SU-DHL-6 (cell line): ENCODE measurements around the gene SULF2.

Experiments used
- H2AFZ ChIP-seq: fragments of 200-600 bp; sonication (generic); 2 replicates; pipeline ENCODE4 v1.6.1; 2014; ENCODE audit warnings: low read depth, mild to moderate bottlenecking, moderate library complexity, mixed read lengths, antibody characterized with exemption, low read length; ENCODE audit not compliant: severe bottlenecking
- H3F3A ChIP-seq: fragments of 200-600 bp; shearing (Covaris generic); 2 replicates; pipeline ENCODE4 v1.6.0; 2016; ENCODE audit warnings: antibody characterized with exemption, mild to moderate bottlenecking; ENCODE audit not compliant: insufficient read depth
- H3K27ac ChIP-seq: fragments of 200-600 bp; sonication (generic); 2 replicates; pipeline ENCODE4 v1.5.1; 2016; ENCODE audit warnings: low read depth, mild to moderate bottlenecking, low read length, moderate library complexity, mixed read lengths
- H3K27me3 ChIP-seq: fragments of 200-600 bp; sonication (generic), shearing (Covaris generic); 2 replicates; pipeline ENCODE4 v1.6.0; 2014; ENCODE audit warnings: mild to moderate bottlenecking, low read length
- H3K36me3 ChIP-seq: fragments of 200-600 bp; sonication (generic); 2 replicates; pipeline ENCODE4 v1.6.1; 2014; ENCODE audit warnings: mild to moderate bottlenecking, low read length, mixed read lengths
- H3K4me2 ChIP-seq: fragments of 300-600, 200-600 bp; shearing (Covaris generic), sonication (generic); 2 replicates; pipeline ENCODE4 v1.6.0; 2014; ENCODE audit warnings: low read length, low read depth, mild to moderate bottlenecking; ENCODE audit not compliant: poor library complexity, severe bottlenecking
- H3K4me3 ChIP-seq: fragments of 200-600 bp; sonication (generic); 2 replicates; pipeline ENCODE4 v1.5.1; 2014; ENCODE audit warnings: antibody characterized with exemption, low read length, mild to moderate bottlenecking, mixed read lengths; ENCODE audit not compliant: insufficient read depth, poor library complexity, severe bottlenecking
- H3K79me2 ChIP-seq: fragments of 200-600 bp; sonication (generic); 2 replicates; pipeline ENCODE4 v1.6.1; 2014; ENCODE audit warnings: mild to moderate bottlenecking, low read length, moderate library complexity; ENCODE audit not compliant: insufficient read depth
- H3K9ac ChIP-seq: fragments of 200-600 bp; sonication (generic); 2 replicates; pipeline ENCODE4 v1.7.0; 2014; ENCODE audit warnings: mild to moderate bottlenecking, low read length
- H3K9me2 ChIP-seq: fragments of 200-600 bp; sonication (generic); replicated peaks from 2 replicates; pipeline ENCODE4 v1.6.1; 2014; ENCODE audit warnings: low read length; ENCODE audit not compliant: insufficient read depth
- H3K9me3 ChIP-seq: fragments of 200-600 bp; sonication (generic); 2 replicates; pipeline ENCODE4 v1.6.1; 2014; ENCODE audit warnings: low read length, mixed read lengths; ENCODE audit not compliant: insufficient read depth
- H4K20me1 ChIP-seq: fragments of 200-600 bp; sonication (generic); 2 replicates; pipeline ENCODE4 v1.6.1; 2014; ENCODE audit warnings: low read depth, mild to moderate bottlenecking, antibody characterized with exemption, low read length, moderate library complexity, mixed read lengths
- EZH2phosphoT487 ChIP-seq: fragments of 200-600 bp; sonication (generic), shearing (Covaris generic); conservative IDR thresholded peaks from 2 replicates; pipeline ENCODE4 v1.6.1; 2018; ENCODE audit warnings: mild to moderate bottlenecking, antibody characterized with exemption, low read length, moderate library complexity, mixed read lengths
- TF ChIP-seq, protein P1 (sequence below): fragments of 200-600 bp; sonication (generic); IDR thresholded peaks from one replicate; pipeline ENCODE4 v1.5.1; 2017; ENCODE audit warnings: antibody characterized with exemption, mild to moderate bottlenecking, low read length, moderate library complexity; ENCODE audit not compliant: insufficient read depth, poor library complexity, severe bottlenecking

The SULF2 gene

DNA sequence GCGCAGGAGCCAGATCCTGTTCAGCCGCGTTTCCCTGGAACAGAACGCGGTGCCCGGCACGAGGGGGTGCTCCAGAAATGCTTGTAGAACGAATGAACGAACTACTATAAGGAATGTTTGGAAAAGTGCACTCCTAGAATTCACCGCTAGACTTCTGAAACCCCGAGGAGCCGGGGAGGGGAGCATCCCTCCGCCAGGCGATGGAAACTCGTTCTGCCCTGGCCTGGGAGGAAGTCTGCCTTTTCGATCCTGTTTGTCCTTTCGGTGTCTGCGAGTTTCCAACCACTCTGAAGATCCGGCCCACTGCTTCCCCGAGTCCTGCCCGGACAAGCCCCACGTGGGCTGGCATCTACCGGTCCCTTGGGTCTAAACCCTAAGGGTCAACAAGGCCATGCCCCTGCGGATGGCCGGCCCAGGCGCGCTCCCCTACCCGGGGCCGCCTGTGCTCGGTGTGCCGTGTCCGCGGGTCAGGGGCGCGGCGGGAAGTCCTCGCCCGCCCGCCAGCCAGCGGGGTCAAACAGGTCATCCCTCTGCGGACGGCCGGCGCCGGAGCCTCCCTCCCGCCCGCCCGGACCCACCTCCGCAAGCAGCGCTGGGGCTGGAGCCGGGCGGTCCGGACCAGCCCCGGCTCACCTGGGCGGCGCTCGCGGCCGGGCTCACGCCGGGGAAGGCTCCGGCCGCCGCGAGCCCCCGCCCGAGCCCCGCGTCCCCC, 526 bp downstream of the SULF2 start:
- Histone ChIP-seq H3K9ac (no peak overlapping the region), H3F3A (no peaks in the 10 kb centered on the region), H3K27me3 (no peaks in the 10 kb centered on the region), H3K36me3 (no peaks in the 10 kb centered on the region), H3K9me2 (no peaks in the 10 kb centered on the region), H4K20me1 (no peaks in the 10 kb centered on the region), H3K27ac (no peak overlapping the region), H3K4me2 (no peak overlapping the region), H3K4me3 (no peak overlapping the region), H3K79me2 (no peaks in the 10 kb centered on the region), H3K9me3 (no peaks in the 10 kb centered on the region), H2AFZ (no peak overlapping the region)
- TF ChIP-seq, protein P1, sequence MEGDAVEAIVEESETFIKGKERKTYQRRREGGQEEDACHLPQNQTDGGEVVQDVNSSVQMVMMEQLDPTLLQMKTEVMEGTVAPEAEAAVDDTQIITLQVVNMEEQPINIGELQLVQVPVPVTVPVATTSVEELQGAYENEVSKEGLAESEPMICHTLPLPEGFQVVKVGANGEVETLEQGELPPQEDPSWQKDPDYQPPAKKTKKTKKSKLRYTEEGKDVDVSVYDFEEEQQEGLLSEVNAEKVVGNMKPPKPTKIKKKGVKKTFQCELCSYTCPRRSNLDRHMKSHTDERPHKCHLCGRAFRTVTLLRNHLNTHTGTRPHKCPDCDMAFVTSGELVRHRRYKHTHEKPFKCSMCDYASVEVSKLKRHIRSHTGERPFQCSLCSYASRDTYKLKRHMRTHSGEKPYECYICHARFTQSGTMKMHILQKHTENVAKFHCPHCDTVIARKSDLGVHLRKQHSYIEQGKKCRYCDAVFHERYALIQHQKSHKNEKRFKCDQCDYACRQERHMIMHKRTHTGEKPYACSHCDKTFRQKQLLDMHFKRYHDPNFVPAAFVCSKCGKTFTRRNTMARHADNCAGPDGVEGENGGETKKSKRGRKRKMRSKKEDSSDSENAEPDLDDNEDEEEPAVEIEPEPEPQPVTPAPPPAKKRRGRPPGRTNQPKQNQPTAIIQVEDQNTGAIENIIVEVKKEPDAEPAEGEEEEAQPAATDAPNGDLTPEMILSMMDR: no peak
- no peak for TF ChIP-seq EZH2phosphoT487

DNA sequence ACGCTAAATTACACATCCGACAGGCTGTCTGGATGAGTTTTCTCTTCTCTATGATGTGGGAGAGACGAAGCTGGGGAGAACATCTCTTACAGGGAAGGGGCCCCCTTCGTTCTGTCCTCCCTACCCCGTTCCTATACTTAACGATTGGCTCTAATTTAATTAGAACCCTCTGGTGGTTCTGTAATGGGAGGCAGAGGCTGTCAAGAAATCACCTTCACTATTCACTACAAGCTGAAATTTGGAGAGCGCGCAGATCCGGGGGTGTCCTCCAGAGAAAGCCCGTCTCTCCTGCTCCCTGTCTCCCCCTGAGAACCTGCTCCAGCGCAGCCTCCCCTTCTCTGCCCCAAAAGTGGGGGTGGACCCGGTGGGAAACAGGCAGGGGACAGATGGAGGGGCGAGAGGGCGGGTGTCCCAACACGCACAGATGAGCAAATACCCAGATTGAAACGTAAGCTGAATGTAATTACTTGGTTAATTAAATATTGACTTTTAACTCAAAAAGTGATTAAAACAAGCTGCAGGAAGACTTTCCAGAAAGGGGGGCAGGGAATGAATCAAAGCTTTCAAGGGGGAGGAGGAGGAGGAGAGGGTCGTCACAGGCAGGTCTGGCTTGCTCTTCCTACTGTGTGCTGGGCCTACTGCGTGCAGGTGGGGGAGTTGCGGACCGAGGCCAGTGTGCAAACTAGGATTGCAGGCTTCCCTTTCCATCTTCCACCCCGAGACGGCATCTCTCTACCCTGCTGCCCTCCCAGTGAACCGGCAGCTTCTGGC, 1.3 kb downstream of the SULF2 start:
- H3K36me3 ChIP-seq: no peaks in the 10 kb centered on the region
- no peak for TF ChIP-seq EZH2phosphoT487
- TF ChIP-seq, protein P1: no peak
- H3K27me3 ChIP-seq: no peaks in the 10 kb centered on the region
- no peaks in the 10 kb centered on the region for H3K9me3 ChIP-seq
- no peaks in the 10 kb centered on the region for H4K20me1 ChIP-seq
- H3F3A ChIP-seq: no peaks in the 10 kb centered on the region
- no peak overlapping the region for H3K9ac ChIP-seq
- no peaks in the 10 kb centered on the region for H3K9me2 ChIP-seq
- H3K27ac ChIP-seq: no peak overlapping the region
- no peaks in the 10 kb centered on the region for H3K79me2 ChIP-seq
- H2AFZ ChIP-seq: no peak overlapping the region
- no peak overlapping the region for H3K4me3 ChIP-seq
- H3K4me2 ChIP-seq: no peak overlapping the region

DNA sequence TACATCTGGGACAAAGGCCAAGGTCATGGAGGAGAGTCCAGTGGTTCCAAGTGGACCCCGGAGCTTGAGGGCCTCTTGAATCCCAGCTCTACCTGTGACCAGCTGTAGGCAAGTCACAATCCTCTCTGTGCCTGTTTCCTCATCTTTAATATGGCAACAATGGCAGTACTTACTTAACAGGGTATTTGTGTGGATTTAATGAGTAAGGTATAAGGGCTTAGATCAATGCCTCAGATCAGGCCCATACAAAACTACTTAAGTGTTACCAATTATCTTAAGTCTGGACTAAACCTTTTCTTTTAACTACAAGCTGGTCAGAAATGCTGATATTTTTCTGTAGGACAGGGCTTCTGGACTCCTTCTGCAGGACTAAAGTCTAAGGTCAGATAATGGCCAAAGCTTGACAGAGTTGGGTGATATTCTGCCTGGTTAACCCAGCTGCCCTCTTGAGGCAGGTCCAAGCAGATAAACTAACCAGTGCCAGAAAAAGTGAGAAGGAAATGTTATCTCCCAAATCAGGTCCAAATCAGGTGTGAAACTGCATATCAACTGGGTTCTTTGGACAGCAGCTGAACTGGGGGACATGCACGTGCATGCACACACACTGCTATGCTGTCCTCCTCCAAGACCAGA, 2.2 kb downstream of the SULF2 start:
- no peak overlapping the region for H3K27ac ChIP-seq
- H3K27me3 ChIP-seq: no peaks in the 10 kb centered on the region
- TF ChIP-seq, protein P1: no peak
- TF ChIP-seq EZH2phosphoT487: no peak
- H3K9ac ChIP-seq: no peak overlapping the region
- no peaks in the 10 kb centered on the region for H3K9me2 ChIP-seq
- no peak overlapping the region for H3K4me3 ChIP-seq
- H2AFZ ChIP-seq: no peak overlapping the region
- H3K4me2 ChIP-seq: no peak overlapping the region
- H3K36me3 ChIP-seq: no peaks in the 10 kb centered on the region
- H3K9me3 ChIP-seq: no peaks in the 10 kb centered on the region
- H3K79me2 ChIP-seq: no peaks in the 10 kb centered on the region
- H3F3A ChIP-seq: no peaks in the 10 kb centered on the region
- H4K20me1 ChIP-seq: no peaks in the 10 kb centered on the region
